GM18870 (cell line): ENCODE measurements around the gene NDUFB7.
A peak's percentile ranks its signal among the peaks of the same experiment; 100 is the strongest.

Experiments
- ATAC-seq: cut with Tn5 transposase; IDR thresholded peaks from one replicate; pipeline ENCODE4 v1.9.1; 2021; ENCODE audit warnings: moderate library complexity; ENCODE audit not compliant: unreplicated experiment

The NDUFB7 gene

GRCh38 chr19:14526423-14526822, 45.4 kb downstream of the NDUFB7 start:
- ATAC-seq, result no peak

- no peak for ATAC-seq
These were observed 46.1 kb downstream of the NDUFB7 start for GRCh38 chr19:14525729-14526128.

DNA sequence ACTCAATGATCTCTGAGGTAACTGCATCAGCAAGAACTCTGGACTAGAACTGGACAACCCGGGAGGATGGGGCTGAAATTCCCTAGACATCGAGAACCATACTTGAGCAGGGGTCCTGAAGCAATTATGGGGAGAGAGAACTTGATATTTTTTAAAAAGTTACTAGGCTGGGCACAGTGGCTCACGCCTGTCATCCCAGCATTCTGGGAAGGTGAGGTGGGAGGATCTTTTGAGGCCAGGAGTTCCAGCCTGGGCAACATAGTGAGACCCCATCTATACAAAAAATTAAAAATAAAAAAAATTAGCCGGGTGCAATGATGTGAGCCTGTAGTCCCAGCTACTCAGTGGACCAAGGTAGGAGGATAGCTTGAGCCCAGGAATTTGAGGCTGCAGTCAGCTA, 51.3 kb downstream of the NDUFB7 start:
- no peak for ATAC-seq

DNA sequence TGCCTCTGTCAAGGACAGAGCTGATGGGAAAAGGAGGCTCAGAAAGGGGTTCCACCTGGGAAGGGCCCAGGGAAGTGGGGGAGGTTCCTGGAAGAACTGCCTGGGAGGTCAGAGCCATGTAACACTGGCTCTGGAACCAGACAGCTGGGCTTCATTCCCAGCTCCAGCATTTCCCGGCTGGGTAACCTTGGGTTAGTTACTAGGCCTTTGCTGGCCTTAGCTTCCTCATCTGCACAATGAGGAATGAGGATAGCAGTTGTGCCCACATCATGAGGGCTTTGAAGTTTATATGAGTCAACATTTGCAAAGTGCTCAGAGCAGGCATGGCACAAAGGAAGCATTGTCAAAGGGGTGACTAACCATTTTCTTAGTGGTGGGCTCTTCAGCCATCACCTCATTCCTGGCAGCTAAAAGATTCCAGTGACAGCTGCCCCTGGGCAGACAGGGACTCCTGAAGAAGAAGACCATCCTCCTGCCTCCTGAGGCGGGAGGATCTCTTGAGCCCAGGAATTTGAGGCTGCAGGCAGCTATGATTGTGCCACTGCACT, 51.9 kb downstream of the NDUFB7 start:
- ATAC-seq, result no peak

- no peak for ATAC-seq
These were observed 52.5 kb downstream of the NDUFB7 start for GRCh38 chr19:14519245-14519859.

GRCh38 chr19:14517840-14518505, 53.9 kb downstream of the NDUFB7 start, which contains the start of gene DNAJB1:
TSS of gene DNAJB1 (minus strand) at chr19:14518397. CDS start at chr19:14518349, 48 bp downstream.
- peak; percentile 60 for ATAC-seq

GRCh38 chr19:14517446-14517839, 54.4 kb downstream of the NDUFB7 start:
- no peak for ATAC-seq

- no peak for ATAC-seq
These were observed 55.0 kb downstream of the NDUFB7 start for GRCh38 chr19:14516746-14517438.
